ENCODE measurements around the gene TOR2A. TPM values are rescaled to one million over a fixed set of nuclear protein-coding genes. Genes with fewer than 3 reads are reported as not detected.
A peak's percentile ranks its signal among the peaks of the same experiment; 100 is the strongest.

TOR2A gene
- polyA plus RNA-seq, 3 donors = 57.4 to 63.8 (median 60.0) TPM

GRCh38 chr9:127778280-127779135, 43.4 kb upstream of the TOR2A start, which contains the start of gene SH2D3C:
Gene SH2D3C, minus strand, starts transcription at chr9:127778666. Its CDS starts 39 bp downstream, at chr9:127778627.
- H4K20me1 ChIP-seq (ENCODE audit: insufficient read depth, low read length) = peaks cover 41% of the 10 kb centered on the region
- Mint-ChIP-seq H3K27ac (peak within 1 kb of the TSS; percentile 93 to 99 (median 98)), H3K4me1 (peaks cover 75% of the 10 kb centered on the region), H3K36me3 (peaks cover 13 to 32% of the 10 kb centered on the region in 2 donors), H3K4me3 (peak within 1 kb of the TSS; percentile 99 to 100), H3K27me3 (ENCODE audit: low read depth in 3 of 3) (peaks cover 0 to 7% (median 0%) of the 10 kb centered on the region in 3 donors), H3K9me3 (peaks cover 0 to 6% (median 0%) of the 10 kb centered on the region in 7 donors)
- peak within 1 kb of the TSS; percentile 89 for H3K4me2 ChIP-seq (replicated peaks; ENCODE audit: extremely low read depth, low read length, poor library complexity, severe bottlenecking)
- H3K4me1 ChIP-seq (ENCODE audit: control insufficient read depth in 1 of 2, insufficient read depth in 2 of 2, low read length in 2 of 2) = peaks cover 84 to 87% of the 10 kb centered on the region in 2 donors
- peaks cover 80% of the 10 kb centered on the region for H3K79me2 ChIP-seq (ENCODE audit: insufficient read depth, low read length)
- H3K27ac ChIP-seq (ENCODE audit: low read depth in 1 of 2, low read length in 2 of 2) = peak within 1 kb of the TSS; percentile 96 to 98
- peak; percentile 84 to 88 (median 86) for DNase-seq
- H3K9ac ChIP-seq (ENCODE audit: insufficient read depth, low read length, poor library complexity, severe bottlenecking) = peak within 1 kb of the TSS; percentile 90
- no peaks in the 10 kb centered on the region for H3K27me3 ChIP-seq (ENCODE audit: control insufficient read depth in 2 of 2, insufficient read depth in 2 of 2, low read length in 2 of 2)
- WGBS (ENCODE audit: insufficient coverage) = 0% methylated on average over 12 of the region's 13 CpGs
- TF ChIP-seq, protein P1, sequence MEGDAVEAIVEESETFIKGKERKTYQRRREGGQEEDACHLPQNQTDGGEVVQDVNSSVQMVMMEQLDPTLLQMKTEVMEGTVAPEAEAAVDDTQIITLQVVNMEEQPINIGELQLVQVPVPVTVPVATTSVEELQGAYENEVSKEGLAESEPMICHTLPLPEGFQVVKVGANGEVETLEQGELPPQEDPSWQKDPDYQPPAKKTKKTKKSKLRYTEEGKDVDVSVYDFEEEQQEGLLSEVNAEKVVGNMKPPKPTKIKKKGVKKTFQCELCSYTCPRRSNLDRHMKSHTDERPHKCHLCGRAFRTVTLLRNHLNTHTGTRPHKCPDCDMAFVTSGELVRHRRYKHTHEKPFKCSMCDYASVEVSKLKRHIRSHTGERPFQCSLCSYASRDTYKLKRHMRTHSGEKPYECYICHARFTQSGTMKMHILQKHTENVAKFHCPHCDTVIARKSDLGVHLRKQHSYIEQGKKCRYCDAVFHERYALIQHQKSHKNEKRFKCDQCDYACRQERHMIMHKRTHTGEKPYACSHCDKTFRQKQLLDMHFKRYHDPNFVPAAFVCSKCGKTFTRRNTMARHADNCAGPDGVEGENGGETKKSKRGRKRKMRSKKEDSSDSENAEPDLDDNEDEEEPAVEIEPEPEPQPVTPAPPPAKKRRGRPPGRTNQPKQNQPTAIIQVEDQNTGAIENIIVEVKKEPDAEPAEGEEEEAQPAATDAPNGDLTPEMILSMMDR (IDR thresholded peaks at IDR 0.05) = no peak
- H3K4me3 ChIP-seq (replicated peaks in 1 of 3; ENCODE audit: low read depth in 2 of 3, low read length in 3 of 3) = peak within 1 kb of the TSS; percentile 74 to 98 (median 91)
- peaks cover 10 to 17% of the 10 kb centered on the region in 2 donors for H3K36me3 ChIP-seq (replicated peaks in 1 of 2; ENCODE audit: control insufficient read depth in 1 of 2, insufficient read depth in 2 of 2, low read length in 2 of 2)
- H3K9me3 ChIP-seq (replicated peaks in 1 of 2; ENCODE audit: control insufficient read depth in 1 of 2, insufficient read depth in 1 of 2, low read length in 2 of 2) = no peaks in the 10 kb centered on the region
- intact Hi-C loops (cut with micrococcal nuclease) = loop anchor here in 1 of 2 donors (5.0 kb wide), 1 partner anchor 139 kb away; the partner anchor contains the start of gene ST6GALNAC4
- H2AFZ ChIP-seq (ENCODE audit: insufficient read depth, low read depth, low read length, poor library complexity, severe bottlenecking) = no peak within 1 kb of the TSS

DNA sequence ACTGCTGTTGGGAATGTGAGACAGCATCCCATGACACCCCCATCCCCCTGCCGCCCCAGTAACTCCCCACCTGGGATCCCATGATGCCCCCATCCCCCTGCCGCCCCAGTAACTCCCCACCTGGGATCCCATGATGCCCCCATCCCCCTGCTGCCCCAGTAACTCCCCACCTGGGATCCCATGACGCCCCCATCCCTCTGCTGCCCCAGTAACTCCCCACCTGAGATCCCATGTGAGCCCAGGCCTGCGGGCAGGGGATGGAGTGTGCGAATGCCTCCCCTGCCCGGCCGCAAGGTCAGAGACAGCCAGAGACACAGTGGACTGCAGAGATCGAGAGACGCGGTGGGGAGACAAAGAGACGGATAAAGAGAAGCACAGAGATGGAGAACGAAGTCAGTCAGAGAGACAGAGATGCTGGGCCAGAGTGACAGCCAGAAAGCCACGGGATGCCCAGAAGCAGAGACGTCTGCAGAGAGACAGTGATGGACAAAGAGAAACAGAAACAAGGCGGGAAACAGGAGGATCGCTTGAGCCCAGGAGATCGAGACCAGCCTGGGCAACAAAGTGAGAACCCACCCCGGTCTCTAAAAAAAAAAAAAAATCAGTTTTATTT, 42.4 kb upstream of the TOR2A start:
- Mint-ChIP-seq H3K27ac (peak overlapping the region; percentile 93 to 99 (median 98)), H3K27me3 (ENCODE audit: low read depth in 3 of 3) (peaks cover 0 to 7% (median 2%) of the 10 kb centered on the region in 3 donors), H3K9me3 (peaks cover 0 to 6% (median 0%) of the 10 kb centered on the region in 7 donors), H3K4me3 (peak overlapping the region; percentile 99 to 100), H3K4me1 (peaks cover 73% of the 10 kb centered on the region), H3K36me3 (peaks cover 22 to 39% of the 10 kb centered on the region in 2 donors)
- no peaks in the 10 kb centered on the region for H3K27me3 ChIP-seq (ENCODE audit: control insufficient read depth in 2 of 2, insufficient read depth in 2 of 2, low read length in 2 of 2)
- H3K4me3 ChIP-seq (replicated peaks in 1 of 3; ENCODE audit: low read depth in 2 of 3, low read length in 3 of 3) = peak overlapping the region; percentile 74 to 98 (median 91)
- peaks cover 79 to 87% of the 10 kb centered on the region in 2 donors for H3K4me1 ChIP-seq (ENCODE audit: control insufficient read depth in 1 of 2, insufficient read depth in 2 of 2, low read length in 2 of 2)
- H3K9me3 ChIP-seq (replicated peaks in 1 of 2; ENCODE audit: control insufficient read depth in 1 of 2, insufficient read depth in 1 of 2, low read length in 2 of 2) = no peaks in the 10 kb centered on the region
- intact Hi-C loops (cut with micrococcal nuclease) = loop anchor here in 1 of 2 donors (5.0 kb wide), 1 partner anchor 140 kb away; the partner anchor contains the start of gene ST6GALNAC4
- H3K36me3 ChIP-seq (replicated peaks in 1 of 2; ENCODE audit: control insufficient read depth in 1 of 2, insufficient read depth in 2 of 2, low read length in 2 of 2) = peaks cover 20 to 28% of the 10 kb centered on the region in 2 donors
- peaks cover 91% of the 10 kb centered on the region for H3K79me2 ChIP-seq (ENCODE audit: insufficient read depth, low read length)
- peak overlapping the region; percentile 90 for H3K9ac ChIP-seq (ENCODE audit: insufficient read depth, low read length, poor library complexity, severe bottlenecking)
- DNase-seq = no peak
- peak overlapping the region; percentile 96 to 98 for H3K27ac ChIP-seq (ENCODE audit: low read depth in 1 of 2, low read length in 2 of 2)
- peaks cover 51% of the 10 kb centered on the region for H4K20me1 ChIP-seq (ENCODE audit: insufficient read depth, low read length)
- H2AFZ ChIP-seq (ENCODE audit: insufficient read depth, low read depth, low read length, poor library complexity, severe bottlenecking) = no peak overlapping the region
- H3K4me2 ChIP-seq (replicated peaks; ENCODE audit: extremely low read depth, low read length, poor library complexity, severe bottlenecking) = peak overlapping the region; percentile 89
- TF ChIP-seq, protein P1 (IDR thresholded peaks at IDR 0.05) = no peak
- WGBS (ENCODE audit: insufficient coverage) = 6% methylated on average over 11 of the region's 18 CpGs

Measured in CD14-positive monocyte (primary cell).